Jurkat, Clone E6-1 (cell line): ENCODE data around the gene LRSAM1.
A peak's percentile ranks its signal among the peaks of the same experiment; 100 is the strongest.

ENCODE experiments used
- DNase-seq: peaks from one replicate; pipeline ENCODE4 v3.0.0-alpha.2; 2011; ENCODE audit warnings: low read depth, low spot score
- H3K4me3 ChIP-seq: 2 replicates; pipeline ENCODE4 v1.5.1; 2011; ENCODE audit warnings: mild to moderate bottlenecking, low read length, control low read depth, moderate library complexity

The LRSAM1 gene

DNA sequence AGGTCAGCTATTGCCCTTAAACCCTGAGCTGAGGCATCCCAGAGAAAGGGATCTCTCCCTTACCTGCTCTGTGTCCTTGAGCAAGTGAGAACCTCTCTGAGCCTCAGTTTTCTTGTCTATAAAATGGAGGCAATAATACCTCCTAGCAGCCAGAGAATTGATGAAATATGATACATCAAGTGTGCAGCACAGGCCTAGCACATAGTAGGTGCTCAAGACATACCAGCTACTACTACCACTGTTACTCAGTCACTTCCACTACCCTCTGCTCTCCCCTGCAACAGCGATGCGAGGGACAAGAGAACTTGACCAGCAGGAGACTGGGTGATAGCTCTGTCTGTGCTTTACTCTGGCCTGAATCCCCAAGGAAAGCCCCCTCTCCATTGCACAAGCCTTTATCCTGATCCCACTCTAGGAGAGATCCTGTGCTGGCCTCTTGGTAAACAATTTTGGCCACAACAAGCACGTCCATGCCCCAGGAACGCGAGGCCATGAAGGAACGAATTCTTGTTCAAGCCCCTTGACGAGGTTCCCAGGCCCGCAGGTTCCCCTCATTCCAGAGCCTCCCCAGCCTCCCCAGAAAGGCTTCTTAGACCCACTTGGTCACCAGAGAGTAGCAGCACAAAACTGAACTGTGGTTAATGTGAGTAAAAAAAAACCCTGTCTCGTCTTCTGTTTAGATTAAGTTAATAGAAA lies 39.4 kb downstream of the LRSAM1 start:
- H3K4me3 ChIP-seq: no peak overlapping the region
- DNase-seq: no peak

DNA sequence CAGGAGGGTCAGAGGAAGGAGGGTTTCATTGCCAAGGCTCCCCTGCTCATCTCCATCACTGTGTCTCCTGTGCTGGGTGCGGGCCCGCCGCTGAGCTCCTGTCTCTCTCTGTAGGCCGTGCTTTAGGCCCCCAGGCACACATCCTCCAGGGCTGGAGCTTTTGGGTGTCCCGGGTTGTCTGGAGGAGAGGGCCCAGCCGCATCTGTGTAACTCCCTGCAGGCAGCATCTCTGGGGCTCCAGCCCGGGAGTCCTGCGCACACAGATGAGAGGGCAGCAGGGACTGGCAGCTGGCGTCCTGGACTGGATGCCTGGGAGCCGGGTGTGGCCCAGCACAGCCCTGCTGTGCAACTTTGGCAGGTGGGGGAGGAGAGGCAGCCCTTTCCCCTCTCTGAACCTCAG lies 40.2 kb downstream of the LRSAM1 start:
- DNase-seq: no peak
- no peak overlapping the region for H3K4me3 ChIP-seq

DNA sequence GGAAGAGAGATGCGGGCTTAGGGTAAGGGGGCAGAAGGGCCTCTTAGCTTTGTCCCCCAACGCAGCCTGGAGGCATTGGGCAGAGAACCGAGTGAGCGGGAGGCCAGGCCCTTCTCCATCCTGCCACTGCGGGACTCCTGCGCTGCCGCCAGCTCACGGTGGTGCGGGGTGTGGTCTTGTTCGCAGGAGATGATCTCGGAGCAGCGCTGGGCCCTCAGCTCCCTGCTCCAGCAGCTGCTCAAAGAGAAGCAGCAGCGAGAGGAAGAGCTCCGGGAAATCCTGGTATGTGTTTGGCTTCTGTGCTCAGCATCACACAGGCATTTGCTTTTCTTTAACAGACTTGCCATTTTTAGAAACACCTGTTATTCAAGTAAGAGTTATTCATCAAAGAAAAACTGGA lies 41.3 kb downstream of the LRSAM1 start:
- H3K4me3 ChIP-seq: no peak overlapping the region
- DNase-seq: no peak

DNA sequence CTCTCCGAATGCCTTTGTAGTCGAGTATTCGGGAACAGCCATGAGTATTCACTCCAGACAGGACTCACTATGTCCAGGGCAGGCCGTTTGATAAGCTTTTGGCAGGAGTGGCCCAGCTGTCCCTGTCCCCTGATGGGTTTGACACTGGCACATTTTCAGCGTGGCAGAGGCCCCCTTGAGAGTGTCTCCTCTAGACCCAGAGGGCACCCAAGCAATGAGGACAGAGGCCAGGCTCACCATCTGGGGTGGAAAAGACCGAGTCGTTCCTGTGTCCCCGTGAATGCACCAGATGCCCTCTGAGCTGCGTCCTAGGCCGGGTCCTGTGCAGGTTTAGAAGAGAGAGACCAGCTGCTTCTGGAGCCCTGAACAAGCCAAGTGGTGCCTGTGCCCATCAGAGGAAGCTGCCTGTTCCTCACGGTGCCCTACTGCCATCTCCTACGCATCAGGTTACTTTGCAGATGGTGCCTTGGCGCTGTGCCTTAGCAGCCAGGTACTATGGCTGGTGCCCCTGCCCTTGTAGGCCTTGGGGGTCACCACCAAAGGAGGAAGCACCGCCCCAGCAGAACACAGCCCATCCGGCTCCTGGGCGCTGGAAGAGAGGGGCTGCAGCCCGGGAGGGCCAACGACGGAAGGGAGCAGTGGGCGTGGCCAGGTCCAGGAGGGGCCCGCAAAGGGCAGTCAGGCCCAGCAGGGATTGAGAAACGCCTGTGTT lies 42.4 kb downstream of the LRSAM1 start:
- no peak overlapping the region for H3K4me3 ChIP-seq

DNA sequence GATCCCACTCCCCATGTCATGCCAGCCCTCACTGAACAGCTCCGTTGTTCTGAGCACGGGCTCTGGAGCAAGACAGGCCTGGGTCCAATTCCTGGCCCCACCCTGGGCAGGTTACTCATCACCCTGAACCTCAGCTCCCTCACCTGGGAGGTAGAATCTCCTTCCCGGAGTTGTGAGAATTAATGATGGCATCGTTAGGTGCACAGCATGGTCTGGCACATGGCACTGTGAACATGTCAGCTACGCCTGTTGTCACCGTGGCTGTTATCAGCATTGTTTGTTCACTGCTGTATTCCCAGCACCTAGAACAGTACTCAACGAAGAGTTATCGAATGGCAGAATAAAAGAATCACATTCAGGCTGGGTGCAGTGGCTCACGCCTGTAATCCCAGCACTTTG lies 43.0 kb downstream of the LRSAM1 start:
- H3K4me3 ChIP-seq: no peak overlapping the region
- no peak for DNase-seq

More for the DNA sequence above, 42.4 kb downstream of the LRSAM1 start:
- DNase-seq: no peak

DNA sequence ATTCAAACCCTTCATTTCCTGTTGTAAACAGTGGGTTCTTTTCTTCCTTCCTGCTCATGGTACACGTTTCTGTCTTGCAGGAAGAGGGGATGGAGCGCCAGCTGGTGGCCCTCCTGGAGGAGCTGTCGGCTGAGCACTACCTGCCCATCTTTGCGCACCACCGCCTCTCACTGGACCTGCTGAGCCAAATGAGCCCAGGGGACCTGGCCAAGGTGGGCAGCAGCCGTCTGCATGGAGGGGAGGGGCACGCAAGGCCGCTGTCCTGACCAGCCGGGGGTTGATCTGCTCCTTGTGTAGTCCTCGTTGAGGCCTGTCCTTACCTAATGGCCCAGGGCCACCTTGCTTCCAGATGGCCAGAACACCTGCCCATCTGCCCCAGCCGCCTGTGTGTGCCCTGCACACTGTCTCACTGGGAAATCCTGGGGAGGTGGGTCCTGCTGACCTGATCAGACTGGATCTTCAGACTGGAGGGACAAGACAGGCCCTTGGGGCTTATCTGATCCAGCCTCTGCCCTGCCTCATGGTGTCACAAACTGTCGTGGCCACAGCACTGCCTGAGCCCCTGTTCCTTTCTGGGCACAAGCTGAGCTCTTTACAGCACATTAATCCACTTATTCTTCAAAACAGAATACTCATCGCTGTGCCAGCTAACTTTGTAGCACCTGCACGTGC lies 44.7 kb downstream of the LRSAM1 start:
- H3K4me3 ChIP-seq: no peak overlapping the region
- DNase-seq: peak; percentile 30

DNA sequence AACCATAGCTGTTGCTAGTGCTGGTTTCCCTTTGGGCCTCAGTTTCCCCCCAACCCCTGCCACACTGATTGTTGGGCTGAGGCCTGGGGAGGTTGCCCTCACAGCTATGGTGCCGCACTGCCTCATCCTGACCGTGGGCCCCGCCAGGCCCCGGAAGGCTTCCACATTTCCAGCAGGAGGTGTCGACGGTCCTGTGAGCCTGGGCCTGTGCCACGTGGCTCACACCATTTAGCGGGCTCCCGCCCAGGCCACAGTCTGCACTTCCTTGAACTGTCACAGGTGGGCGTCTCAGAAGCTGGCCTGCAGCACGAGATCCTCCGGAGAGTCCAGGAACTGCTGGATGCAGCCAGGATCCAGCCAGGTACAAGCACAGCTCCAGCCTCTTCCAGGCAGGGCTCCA lies 45.7 kb downstream of the LRSAM1 start:
- DNase-seq: no peak
- no peak overlapping the region for H3K4me3 ChIP-seq

DNA sequence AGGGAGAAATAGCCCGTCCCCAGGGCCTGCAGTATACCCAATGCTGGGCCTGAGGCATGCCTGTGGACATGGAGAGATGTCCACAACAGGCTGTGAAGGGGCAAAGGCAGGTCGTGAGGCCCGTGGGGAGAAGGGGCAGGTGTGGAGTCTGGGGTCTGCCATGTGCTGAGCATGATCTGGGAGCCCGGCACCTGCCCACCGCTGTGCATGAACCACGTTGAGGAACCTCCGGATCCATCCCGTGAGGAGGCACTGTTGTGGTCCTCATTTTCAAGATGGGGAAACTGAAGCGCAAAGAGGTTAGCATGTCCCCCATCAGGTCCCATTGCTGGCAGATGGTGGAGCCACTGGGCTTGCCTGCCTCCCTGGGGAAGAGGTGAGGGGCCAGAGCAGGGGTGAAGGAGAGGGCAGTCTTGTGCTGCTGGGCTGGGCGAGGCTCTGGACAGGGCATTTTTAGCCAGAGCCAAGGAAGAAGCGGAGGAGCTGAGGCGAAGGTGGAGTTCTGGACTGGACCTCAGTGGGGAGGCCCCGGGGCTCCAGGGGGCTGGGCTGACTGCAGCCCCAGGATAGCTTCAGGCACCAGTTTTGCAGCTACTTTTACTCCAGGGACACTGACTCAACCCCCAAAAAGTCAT lies 46.5 kb downstream of the LRSAM1 start:
- H3K4me3 ChIP-seq: no peak overlapping the region
- DNase-seq: no peak

DNA sequence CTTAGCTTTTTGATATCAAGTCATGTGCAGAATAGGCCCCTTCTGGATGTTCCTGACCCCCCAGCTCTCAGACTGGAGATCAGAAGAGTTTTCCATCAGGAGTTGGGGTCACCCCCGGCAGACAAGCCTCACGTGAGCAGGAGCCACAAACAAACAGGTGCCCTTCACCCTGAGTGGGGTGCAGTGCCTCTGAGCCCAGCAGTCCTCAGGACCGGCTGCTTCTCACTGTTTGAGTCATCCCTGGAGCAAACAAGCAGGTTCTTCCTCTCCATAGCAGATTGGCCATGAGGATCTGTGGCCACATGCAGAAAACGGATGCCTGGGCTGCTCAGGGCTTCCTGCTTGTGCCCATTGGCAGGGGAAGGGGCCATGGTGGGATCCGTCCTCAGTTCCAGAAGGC lies 47.0 kb downstream of the LRSAM1 start:
- no peak overlapping the region for H3K4me3 ChIP-seq
- no peak for DNase-seq

DNA sequence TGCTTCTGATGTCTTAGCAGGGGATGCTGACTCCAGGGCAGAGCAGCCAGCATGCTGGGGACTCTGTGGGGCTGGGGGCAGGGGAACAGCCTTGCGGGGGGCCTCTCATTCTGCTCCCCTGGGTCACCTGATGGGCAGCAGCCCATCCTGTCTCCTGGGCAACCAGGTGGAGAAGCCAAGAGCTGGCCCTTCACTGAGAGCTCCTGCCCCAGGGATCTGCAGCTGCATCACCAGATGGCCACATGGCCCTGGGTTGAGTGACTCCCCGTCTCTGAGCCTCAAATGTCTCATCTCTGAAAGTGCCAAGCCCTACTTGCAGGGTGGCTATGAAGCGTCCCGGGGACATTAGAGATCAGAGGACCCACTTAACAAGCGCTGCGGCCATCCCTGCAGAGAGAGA lies 49.1 kb downstream of the LRSAM1 start:
- no peak overlapping the region for H3K4me3 ChIP-seq
- no peak for DNase-seq

DNA sequence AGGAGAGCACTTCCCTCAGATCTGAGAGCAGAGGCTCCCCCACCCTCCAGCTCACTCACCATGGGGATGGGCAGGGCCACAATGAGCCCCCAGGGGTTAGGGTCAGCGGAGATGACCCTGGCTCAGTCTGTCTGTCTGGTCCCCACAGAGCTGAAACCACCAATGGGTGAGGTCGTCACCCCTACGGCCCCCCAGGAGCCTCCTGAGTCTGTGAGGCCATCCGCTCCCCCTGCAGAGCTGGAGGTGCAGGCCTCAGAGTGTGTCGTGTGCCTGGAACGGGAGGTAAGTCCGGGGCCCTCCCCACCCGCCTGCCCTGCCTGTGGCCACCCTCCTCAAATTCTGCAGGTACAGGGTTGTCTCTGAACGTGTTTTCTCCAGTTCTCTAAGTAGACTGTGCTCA lies 49.6 kb downstream of the LRSAM1 start:
- H3K4me3 ChIP-seq: no peak overlapping the region
- DNase-seq: no peak

DNA sequence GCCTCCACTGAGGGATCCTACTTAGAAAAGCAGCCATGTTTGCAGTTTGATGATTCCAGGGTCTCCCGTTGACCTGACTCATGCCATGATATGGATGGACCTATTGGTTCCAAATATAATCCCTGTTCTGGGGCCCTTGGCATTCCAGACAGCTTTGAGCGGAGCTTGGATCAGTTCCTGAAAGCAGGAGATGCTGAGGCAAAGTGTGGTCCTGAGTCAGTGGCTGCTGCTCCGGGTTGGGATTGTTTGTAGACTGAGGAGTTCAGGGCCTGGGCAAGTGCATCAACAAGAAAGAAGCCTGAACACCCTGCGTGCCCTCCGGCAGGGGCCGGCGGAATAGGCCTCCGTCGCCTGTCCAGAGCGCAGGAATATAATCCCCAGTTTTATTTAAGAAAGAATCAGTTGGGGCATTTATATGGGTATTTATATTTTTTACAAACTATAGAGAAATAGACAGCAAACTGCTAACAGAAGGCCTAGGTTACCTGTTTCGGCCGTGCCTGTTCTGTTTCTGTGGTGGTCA lies 50.6 kb downstream of the LRSAM1 start:
- DNase-seq: no peak
- no peak overlapping the region for H3K4me3 ChIP-seq

DNA sequence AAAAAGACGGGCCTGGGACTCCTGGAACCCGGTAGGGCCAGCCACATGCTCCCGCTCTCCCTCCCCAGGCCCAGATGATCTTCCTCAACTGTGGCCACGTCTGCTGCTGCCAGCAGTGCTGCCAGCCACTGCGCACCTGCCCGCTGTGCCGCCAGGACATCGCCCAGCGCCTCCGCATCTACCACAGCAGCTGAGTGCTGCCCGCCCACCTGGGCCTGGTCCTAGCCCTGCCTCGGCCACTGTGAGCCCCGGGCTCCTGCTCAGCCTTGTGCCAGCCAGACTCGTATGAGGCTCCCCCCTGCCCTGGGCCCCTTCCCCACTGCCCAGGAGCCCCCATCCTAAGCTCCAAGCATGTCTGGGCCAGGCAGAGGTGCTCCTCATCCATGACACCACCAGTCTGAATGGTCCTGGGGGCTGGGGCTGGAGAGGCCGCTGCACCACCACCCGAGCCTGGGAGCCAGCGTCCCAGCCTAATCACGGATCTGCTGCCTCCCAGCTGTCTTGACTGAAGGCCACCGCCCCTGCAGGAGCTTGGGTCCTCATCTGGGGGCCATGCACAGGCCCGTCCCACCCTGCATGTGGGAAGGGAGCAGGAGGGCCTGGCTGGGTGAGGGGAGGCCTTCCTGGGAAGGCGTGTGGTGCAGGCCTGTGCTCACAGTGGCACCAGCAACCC lies 51.5 kb downstream of the LRSAM1 start:
- no peak overlapping the region for H3K4me3 ChIP-seq
- no peak for DNase-seq

DNA sequence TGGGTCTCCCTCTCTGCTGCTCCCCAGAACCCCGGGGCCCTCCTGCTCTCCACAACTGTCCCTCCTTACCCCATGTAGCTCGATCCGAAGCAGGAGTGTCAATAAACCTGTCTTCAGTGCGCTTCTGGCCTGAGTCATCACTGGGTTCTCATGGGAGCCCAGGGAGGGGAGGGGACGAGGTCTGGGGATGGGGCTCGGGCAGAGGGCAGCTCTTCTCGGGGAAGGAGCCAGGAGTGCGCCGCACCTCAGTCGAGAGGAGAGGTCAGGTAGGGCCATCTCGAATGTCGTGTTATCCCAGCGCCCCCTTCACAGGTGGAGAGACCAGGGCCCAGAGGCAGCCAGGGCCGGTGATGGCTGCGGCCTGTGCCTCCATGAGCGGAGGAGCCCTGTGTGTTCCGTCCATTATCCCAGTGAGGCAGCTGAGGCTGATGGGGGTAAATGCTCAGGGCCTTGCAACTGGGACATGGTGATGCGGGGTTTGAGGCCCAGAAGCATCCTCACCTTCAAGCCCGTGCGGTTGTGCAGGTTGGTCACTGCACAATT lies 52.1 kb downstream of the LRSAM1 start:
- H3K4me3 ChIP-seq: no peak overlapping the region

DNA sequence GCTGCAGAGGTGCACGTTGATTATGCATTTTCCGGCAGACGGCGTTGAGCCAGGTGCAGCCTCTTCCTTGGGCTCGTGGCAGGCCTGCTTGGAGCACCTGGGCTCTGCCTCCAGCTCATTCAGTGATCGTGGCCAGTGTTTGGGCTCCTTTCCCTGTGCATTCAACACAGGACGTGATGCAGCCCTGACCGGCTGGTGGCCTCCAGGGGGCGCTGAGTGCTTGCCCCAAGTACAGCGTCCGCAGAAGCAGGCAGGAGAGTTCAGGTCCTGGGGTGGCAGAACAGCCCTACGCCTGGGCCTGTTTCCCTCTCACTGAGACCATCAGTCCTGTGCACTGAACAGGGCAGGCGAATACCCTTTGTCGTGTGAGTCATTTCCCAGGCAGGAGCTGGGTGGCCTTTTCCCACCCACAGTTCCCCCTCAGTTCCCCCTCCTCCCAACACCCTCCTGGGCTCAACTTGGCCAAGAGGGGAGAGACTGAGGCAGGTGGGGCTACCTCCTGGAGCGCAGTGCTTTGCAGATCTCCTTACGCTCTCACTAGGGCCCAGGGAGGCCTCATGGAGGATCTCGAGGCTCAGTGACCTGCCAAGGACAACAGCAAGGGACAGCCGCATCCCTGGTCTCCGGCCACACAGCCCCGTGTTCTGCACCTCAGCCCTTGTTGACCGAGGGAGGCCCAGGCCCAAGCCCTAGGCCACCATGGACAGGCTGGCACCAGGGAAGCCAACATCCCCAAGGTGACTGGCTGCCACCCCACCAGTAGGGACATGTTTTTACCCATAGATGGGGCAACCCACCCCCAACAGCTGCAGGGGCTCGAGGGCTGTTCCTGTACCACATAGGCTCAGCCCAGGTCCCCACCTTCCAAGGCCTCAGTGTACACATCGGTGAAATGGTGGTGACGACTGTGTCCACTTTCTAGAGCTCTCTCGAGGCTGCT lies 52.9 kb downstream of the LRSAM1 start:
- peak; percentile 68 for DNase-seq
- no peak overlapping the region for H3K4me3 ChIP-seq

More for the DNA sequence above, 52.1 kb downstream of the LRSAM1 start:
- DNase-seq: no peak

DNA sequence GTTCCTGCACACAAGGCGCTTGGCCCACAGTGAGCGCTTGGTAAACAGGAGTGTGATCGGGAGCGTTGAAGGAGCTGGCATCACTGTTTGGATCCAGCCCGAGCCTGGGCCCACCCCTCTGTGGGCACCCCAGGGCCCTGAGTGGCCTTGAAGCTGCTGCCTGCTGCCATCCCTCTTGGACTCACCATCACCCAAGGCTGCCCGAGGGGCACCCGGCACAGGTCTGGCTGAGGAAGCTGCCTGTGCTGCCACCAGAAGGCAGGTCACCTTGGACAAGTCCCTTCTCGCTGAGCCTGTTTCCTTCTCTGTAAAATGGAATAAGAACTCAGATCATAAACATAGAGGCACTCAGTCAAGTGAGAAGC lies 53.6 kb downstream of the LRSAM1 start:
- no peak overlapping the region for H3K4me3 ChIP-seq
- no peak for DNase-seq

DNA sequence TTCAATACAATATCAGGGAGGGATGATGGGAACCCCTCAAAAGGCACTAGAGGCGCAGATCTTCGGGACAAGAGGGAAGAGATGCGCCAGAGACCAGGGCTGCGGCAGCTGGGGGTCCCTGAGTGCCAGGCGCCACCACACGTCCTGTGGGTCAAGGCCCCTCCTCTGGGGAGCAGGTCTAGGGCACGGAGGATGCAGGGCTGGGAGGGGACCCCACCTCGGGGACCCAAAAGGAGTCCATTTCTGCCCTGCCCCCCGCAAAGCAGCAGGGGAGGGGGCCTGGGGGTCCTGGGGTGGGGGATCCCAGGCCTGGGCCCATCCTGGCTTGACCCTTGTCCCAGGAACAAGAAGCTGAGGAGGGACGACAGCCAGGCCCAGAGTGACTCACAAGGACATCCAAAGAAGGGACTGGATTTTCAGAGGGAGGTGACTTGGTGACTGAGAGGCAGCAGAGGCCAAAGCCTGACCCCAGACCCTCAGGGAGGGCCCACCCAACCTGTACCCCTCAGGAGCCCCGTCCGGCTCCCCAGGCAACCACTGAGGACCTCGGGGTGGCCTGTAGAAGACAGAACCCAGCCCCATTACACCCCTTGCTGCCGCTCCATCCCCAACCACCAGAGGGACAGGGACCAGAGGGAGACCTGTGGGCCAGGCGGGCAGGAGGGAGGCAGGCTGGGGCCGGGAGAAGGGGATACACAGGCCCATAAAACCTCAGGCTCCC lies 54.2 kb downstream of the LRSAM1 start:
- peak; percentile 16 for DNase-seq
- H3K4me3 ChIP-seq: no peak overlapping the region
